ENCODE results near the gene DYNLT2.

DYNLT2 gene

GRCh38 chr6:169751242-169752073 lies at the start of gene DYNLT2, which contains the start of gene ERMARD:
TSS of gene DYNLT2 (minus strand) at chr6:169751572. CDS start at chr6:169751458, 114 bp downstream.
TSS of gene ERMARD (plus strand) at chr6:169751622. CDS start at chr6:169751658, 36 bp downstream.
- Histone ChIP-seq H4K20me1 (ENCODE audit: control insufficient read depth, insufficient read depth, low read depth, low read length) (peaks cover 4% of the 10 kb centered on the region; the same call in 1 of the 2 replicates), H3K4me2 (ENCODE audit: low read length) (peak within 1 kb of the TSS; percentile 85)

GRCh38 chr6:169800668-169801395 lies 49.5 kb upstream of the DYNLT2 start:
- Histone ChIP-seq H4K20me1 (ENCODE audit: control insufficient read depth, insufficient read depth, low read depth, low read length) (no peaks in the 10 kb centered on the region), H3K27me3 (ENCODE audit: control insufficient read depth, low read length) (peaks cover 3% of the 10 kb centered on the region; the same call in 1 of the 2 replicates), H3K9me3 (ENCODE audit: control insufficient read depth, insufficient read depth, low read length) (no peaks in the 10 kb centered on the region), H3K9me2 (replicated peaks; ENCODE audit: control insufficient read depth, low read length) (no peaks in the 10 kb centered on the region), H3K36me3 (ENCODE audit: control insufficient read depth, low read length) (no peaks in the 10 kb centered on the region), H3K4me2 (ENCODE audit: low read length) (no peak overlapping the region), H3K4me1 (ENCODE audit: control insufficient read depth, low read length) (peaks cover 40% of the 10 kb centered on the region), H3K4me3 (ENCODE audit: low read length) (no peak overlapping the region), H3K27ac (ENCODE audit: low read depth, low read length) (no peak overlapping the region), H3F3A (ENCODE audit: control insufficient read depth, insufficient read depth) (peaks cover 11% of the 10 kb centered on the region), H3K79me2 (ENCODE audit: control insufficient read depth, low read length) (no peaks in the 10 kb centered on the region)
- TF ChIP-seq, protein P1, sequence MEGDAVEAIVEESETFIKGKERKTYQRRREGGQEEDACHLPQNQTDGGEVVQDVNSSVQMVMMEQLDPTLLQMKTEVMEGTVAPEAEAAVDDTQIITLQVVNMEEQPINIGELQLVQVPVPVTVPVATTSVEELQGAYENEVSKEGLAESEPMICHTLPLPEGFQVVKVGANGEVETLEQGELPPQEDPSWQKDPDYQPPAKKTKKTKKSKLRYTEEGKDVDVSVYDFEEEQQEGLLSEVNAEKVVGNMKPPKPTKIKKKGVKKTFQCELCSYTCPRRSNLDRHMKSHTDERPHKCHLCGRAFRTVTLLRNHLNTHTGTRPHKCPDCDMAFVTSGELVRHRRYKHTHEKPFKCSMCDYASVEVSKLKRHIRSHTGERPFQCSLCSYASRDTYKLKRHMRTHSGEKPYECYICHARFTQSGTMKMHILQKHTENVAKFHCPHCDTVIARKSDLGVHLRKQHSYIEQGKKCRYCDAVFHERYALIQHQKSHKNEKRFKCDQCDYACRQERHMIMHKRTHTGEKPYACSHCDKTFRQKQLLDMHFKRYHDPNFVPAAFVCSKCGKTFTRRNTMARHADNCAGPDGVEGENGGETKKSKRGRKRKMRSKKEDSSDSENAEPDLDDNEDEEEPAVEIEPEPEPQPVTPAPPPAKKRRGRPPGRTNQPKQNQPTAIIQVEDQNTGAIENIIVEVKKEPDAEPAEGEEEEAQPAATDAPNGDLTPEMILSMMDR (IDR thresholded peaks at IDR 0.05; ENCODE audit: low read depth, low read length, poor library complexity, severe bottlenecking) = no peak
- TF ChIP-seq EZH2phosphoT487 (IDR thresholded peaks at IDR 0.05; ENCODE audit: borderline replicate concordance, low read length) = no peak

More at GRCh38 chr6:169751242-169752073, at the start of gene DYNLT2, which contains the start of gene ERMARD:
- peaks cover 48% of the 10 kb centered on the region for H3K79me2 ChIP-seq (ENCODE audit: control insufficient read depth, low read length)
- no peak for TF ChIP-seq EZH2phosphoT487 (IDR thresholded peaks at IDR 0.05; ENCODE audit: borderline replicate concordance, low read length)
- TF ChIP-seq, protein P1 (IDR thresholded peaks at IDR 0.05; ENCODE audit: low read depth, low read length, poor library complexity, severe bottlenecking) = peak; percentile 11
- H3F3A ChIP-seq (ENCODE audit: control insufficient read depth, insufficient read depth) = peaks cover 11% of the 10 kb centered on the region
- H3K27me3 ChIP-seq (ENCODE audit: control insufficient read depth, low read length) = no peaks in the 10 kb centered on the region
- no peaks in the 10 kb centered on the region for H3K9me2 ChIP-seq (replicated peaks; ENCODE audit: control insufficient read depth, low read length)
- H3K9me3 ChIP-seq (ENCODE audit: control insufficient read depth, insufficient read depth, low read length) = no peaks in the 10 kb centered on the region
- peaks cover 50% of the 10 kb centered on the region for H3K36me3 ChIP-seq (ENCODE audit: control insufficient read depth, low read length)
- H3K4me3 ChIP-seq (ENCODE audit: low read length) = peak within 1 kb of the TSS; percentile 90
- peak within 1 kb of the TSS; percentile 59 for H3K27ac ChIP-seq (ENCODE audit: low read depth, low read length)
- H3K4me1 ChIP-seq (ENCODE audit: control insufficient read depth, low read length) = peaks cover 23% of the 10 kb centered on the region

GRCh38 chr6:169800116-169800667 lies 48.8 kb upstream of the DYNLT2 start:
- H3K4me1 ChIP-seq (ENCODE audit: control insufficient read depth, low read length) = peaks cover 33% of the 10 kb centered on the region
- H3K9me2 ChIP-seq (replicated peaks; ENCODE audit: control insufficient read depth, low read length) = no peaks in the 10 kb centered on the region
- H3K4me3 ChIP-seq (ENCODE audit: low read length) = no peak overlapping the region
- TF ChIP-seq, protein P1 (IDR thresholded peaks at IDR 0.05; ENCODE audit: low read depth, low read length, poor library complexity, severe bottlenecking) = no peak
- H3K4me2 ChIP-seq (ENCODE audit: low read length) = no peak overlapping the region
- no peaks in the 10 kb centered on the region for H3K36me3 ChIP-seq (ENCODE audit: control insufficient read depth, low read length)
- no peak overlapping the region for H3K27ac ChIP-seq (ENCODE audit: low read depth, low read length)
- H3F3A ChIP-seq (ENCODE audit: control insufficient read depth, insufficient read depth) = peaks cover 11% of the 10 kb centered on the region
- H4K20me1 ChIP-seq (ENCODE audit: control insufficient read depth, insufficient read depth, low read depth, low read length) = no peaks in the 10 kb centered on the region
- peaks cover 3% of the 10 kb centered on the region; the same call in 1 of the 2 replicates for H3K27me3 ChIP-seq (ENCODE audit: control insufficient read depth, low read length)
- H3K9me3 ChIP-seq (ENCODE audit: control insufficient read depth, insufficient read depth, low read length) = no peaks in the 10 kb centered on the region
- H3K79me2 ChIP-seq (ENCODE audit: control insufficient read depth, low read length) = no peaks in the 10 kb centered on the region

Data from DOHH2 (cell line).